Measurements from ENCODE around the gene SURF1.

Gene SURF1

DNA sequence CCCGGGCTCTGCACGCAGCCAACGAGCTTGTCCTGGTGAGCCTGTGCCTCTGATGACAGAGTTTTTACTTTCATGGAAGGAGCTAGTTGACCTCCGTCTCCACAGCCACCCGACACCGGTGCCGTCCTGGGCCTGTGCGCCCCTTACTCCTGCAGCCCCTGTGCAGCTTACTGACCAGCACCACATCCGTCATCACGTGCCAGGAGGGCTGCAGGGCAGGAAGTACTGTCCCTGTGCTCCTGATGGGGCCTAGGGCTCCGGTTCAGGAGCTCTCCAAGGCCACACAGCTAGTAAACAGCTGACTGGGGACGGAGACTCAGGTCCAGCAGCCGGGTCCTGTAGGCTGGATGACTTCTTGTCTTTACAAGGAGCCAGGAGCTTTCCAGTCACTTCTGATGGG, 30.1 kb upstream of the SURF1 start:
- H3K4me3 ChIP-seq (ENCODE audit: low read depth in 1 of 2, low read length in 2 of 2) = no peak overlapping the region
- H3K27ac ChIP-seq (ENCODE audit: low read length) = no peak overlapping the region
- no peak overlapping the region for H2AFZ ChIP-seq (ENCODE audit: low read depth, low read length)
- no peaks in the 10 kb centered on the region for H3K79me2 ChIP-seq (ENCODE audit: insufficient read depth, low read length)
- H3K9me3 ChIP-seq (ENCODE audit: insufficient read depth, low read length, severe bottlenecking) = no peaks in the 10 kb centered on the region
- no peaks in the 10 kb centered on the region for H3K4me1 ChIP-seq (ENCODE audit: insufficient read depth, low read length)
- no peaks in the 10 kb centered on the region for H3K36me3 ChIP-seq (ENCODE audit: insufficient read depth, low read length)
- TF ChIP-seq EZH2 (IDR thresholded peaks at IDR 0.05; ENCODE audit: borderline replicate concordance, low read depth, low read length, severe bottlenecking) = no peak
- TF ChIP-seq CTCF (IDR thresholded peaks at IDR 0.05; ENCODE audit: borderline replicate concordance, extremely low read depth, low read length, poor library complexity, severe bottlenecking) = no peak
- H4K20me1 ChIP-seq (ENCODE audit: insufficient read depth, low read length) = no peaks in the 10 kb centered on the region
- ATAC-seq (ENCODE audit: insufficient read depth, low read depth) (no peak), DNase-seq (no peak)
- no peaks in the 10 kb centered on the region for H3K27me3 ChIP-seq (ENCODE audit: insufficient read depth, low read length, poor library complexity)
- no peak overlapping the region for H3K9ac ChIP-seq (ENCODE audit: low read depth, low read length)
- H3K4me2 ChIP-seq (ENCODE audit: insufficient read depth, low read length) = no peak overlapping the region

DNA sequence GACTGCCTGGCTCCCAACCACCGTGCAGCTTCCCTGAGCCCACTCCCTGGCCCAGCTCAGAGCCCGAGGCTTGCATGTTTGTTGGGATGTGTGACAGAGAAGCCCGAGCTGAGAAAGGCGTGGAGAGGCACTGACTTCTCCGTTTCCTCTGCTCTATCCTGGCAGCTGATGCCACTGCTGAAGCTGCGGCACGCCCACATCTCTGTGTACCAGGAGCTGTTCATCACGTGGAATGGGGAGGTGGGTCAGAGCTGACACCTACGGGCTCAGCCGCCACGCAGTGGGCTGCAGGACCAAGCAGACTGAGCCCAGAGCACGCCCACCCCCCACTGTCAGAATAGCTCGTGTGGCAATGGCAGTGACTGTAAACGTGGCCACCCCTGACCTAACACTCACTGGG, 29.2 kb upstream of the SURF1 start:
- no peak overlapping the region for H3K27ac ChIP-seq (ENCODE audit: low read length)
- no peak overlapping the region for H3K4me2 ChIP-seq (ENCODE audit: insufficient read depth, low read length)
- no peak overlapping the region for H3K9ac ChIP-seq (ENCODE audit: low read depth, low read length)
- H3K9me3 ChIP-seq (ENCODE audit: insufficient read depth, low read length, severe bottlenecking) = no peaks in the 10 kb centered on the region
- H3K79me2 ChIP-seq (ENCODE audit: insufficient read depth, low read length) = no peaks in the 10 kb centered on the region
- no peaks in the 10 kb centered on the region for H4K20me1 ChIP-seq (ENCODE audit: insufficient read depth, low read length)
- H3K36me3 ChIP-seq (ENCODE audit: insufficient read depth, low read length) = no peaks in the 10 kb centered on the region
- no peak for DNase-seq
- no peak for ATAC-seq (ENCODE audit: insufficient read depth, low read depth)
- TF ChIP-seq EZH2 (IDR thresholded peaks at IDR 0.05; ENCODE audit: borderline replicate concordance, low read depth, low read length, severe bottlenecking) (no peak), CTCF (IDR thresholded peaks at IDR 0.05; ENCODE audit: borderline replicate concordance, extremely low read depth, low read length, poor library complexity, severe bottlenecking) (no peak)
- H3K4me1 ChIP-seq (ENCODE audit: insufficient read depth, low read length) = no peaks in the 10 kb centered on the region
- no peak overlapping the region for H2AFZ ChIP-seq (ENCODE audit: low read depth, low read length)
- no peak overlapping the region for H3K4me3 ChIP-seq (ENCODE audit: low read depth in 1 of 2, low read length in 2 of 2)
- H3K27me3 ChIP-seq (ENCODE audit: insufficient read depth, low read length, poor library complexity) = no peaks in the 10 kb centered on the region

DNA sequence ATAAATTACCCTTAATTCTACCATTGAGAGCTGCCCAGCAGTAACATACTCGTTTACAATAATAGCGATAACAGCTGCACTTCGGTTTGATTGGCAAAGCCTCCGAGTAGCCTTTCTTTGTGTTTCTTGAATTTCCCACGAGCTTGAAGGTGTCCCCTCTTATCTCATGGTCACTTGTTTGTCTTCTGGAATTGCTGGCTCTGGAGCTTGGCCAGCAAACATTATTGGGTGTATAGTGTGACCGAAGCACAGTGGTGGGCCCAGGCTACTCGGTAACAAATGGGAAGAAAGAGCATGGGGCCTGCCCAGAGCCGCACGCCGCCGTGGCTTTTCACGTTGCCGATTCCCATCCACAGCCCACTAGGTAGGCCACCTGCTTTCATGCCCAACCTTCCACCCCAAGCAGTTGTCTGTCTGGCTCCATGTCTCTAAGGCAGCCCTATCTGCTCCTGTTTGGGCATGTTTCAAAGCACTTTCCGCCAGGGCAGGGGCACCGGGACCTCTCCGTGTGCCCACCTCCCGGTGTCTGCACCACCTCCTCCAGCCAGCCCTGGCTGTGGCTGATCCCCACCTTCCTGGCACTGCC, 28.5 kb upstream of the SURF1 start:
- H3K27me3 ChIP-seq (ENCODE audit: insufficient read depth, low read length, poor library complexity) = no peaks in the 10 kb centered on the region
- H3K4me2 ChIP-seq (ENCODE audit: insufficient read depth, low read length) = no peak overlapping the region
- H3K79me2 ChIP-seq (ENCODE audit: insufficient read depth, low read length) = no peaks in the 10 kb centered on the region
- H3K36me3 ChIP-seq (ENCODE audit: insufficient read depth, low read length) = no peaks in the 10 kb centered on the region
- no peaks in the 10 kb centered on the region for H3K9me3 ChIP-seq (ENCODE audit: insufficient read depth, low read length, severe bottlenecking)
- no peak overlapping the region for H3K4me3 ChIP-seq (ENCODE audit: low read depth in 1 of 2, low read length in 2 of 2)
- TF ChIP-seq EZH2 (IDR thresholded peaks at IDR 0.05; ENCODE audit: borderline replicate concordance, low read depth, low read length, severe bottlenecking) (no peak), CTCF (IDR thresholded peaks at IDR 0.05; ENCODE audit: borderline replicate concordance, extremely low read depth, low read length, poor library complexity, severe bottlenecking) (no peak)
- ATAC-seq (ENCODE audit: insufficient read depth, low read depth) (no peak), DNase-seq (no peak)
- no peaks in the 10 kb centered on the region for H3K4me1 ChIP-seq (ENCODE audit: insufficient read depth, low read length)
- no peak overlapping the region for H2AFZ ChIP-seq (ENCODE audit: low read depth, low read length)
- H3K9ac ChIP-seq (ENCODE audit: low read depth, low read length) = no peak overlapping the region
- H3K27ac ChIP-seq (ENCODE audit: low read length) = no peak overlapping the region
- no peaks in the 10 kb centered on the region for H4K20me1 ChIP-seq (ENCODE audit: insufficient read depth, low read length)

DNA sequence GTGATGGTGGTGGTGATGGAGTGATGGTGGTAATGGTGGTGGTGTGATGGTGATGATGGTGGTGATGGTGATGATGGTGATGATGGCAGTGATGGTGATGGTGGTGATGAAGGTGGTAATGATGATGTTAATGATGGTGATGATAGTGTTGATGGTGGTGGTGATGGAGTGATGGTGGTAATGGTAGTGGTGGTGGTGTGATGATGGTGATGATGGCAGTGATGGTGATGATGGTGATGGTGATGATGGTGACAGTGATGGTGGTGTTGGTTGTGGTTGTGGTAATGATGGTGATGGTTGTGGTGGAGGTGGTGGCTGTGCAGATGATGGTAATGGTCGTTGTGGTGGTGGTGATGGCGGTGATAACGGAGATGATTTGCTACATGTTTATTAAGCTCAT, 27.2 kb upstream of the SURF1 start:
- Histone ChIP-seq H3K79me2 (ENCODE audit: insufficient read depth, low read length) (no peaks in the 10 kb centered on the region), H3K27ac (ENCODE audit: low read length) (no peak overlapping the region), H3K9ac (ENCODE audit: low read depth, low read length) (no peak overlapping the region), H2AFZ (ENCODE audit: low read depth, low read length) (no peak overlapping the region), H3K4me3 (ENCODE audit: low read depth in 1 of 2, low read length in 2 of 2) (no peak overlapping the region), H3K27me3 (ENCODE audit: insufficient read depth, low read length, poor library complexity) (no peaks in the 10 kb centered on the region), H3K36me3 (ENCODE audit: insufficient read depth, low read length) (no peaks in the 10 kb centered on the region), H3K9me3 (ENCODE audit: insufficient read depth, low read length, severe bottlenecking) (no peaks in the 10 kb centered on the region), H3K4me1 (ENCODE audit: insufficient read depth, low read length) (no peaks in the 10 kb centered on the region), H3K4me2 (ENCODE audit: insufficient read depth, low read length) (no peak overlapping the region), H4K20me1 (ENCODE audit: insufficient read depth, low read length) (no peaks in the 10 kb centered on the region)
- DNase-seq (no peak), ATAC-seq (ENCODE audit: insufficient read depth, low read depth) (no peak)
- no peak for TF ChIP-seq EZH2 (IDR thresholded peaks at IDR 0.05; ENCODE audit: borderline replicate concordance, low read depth, low read length, severe bottlenecking)
- TF ChIP-seq CTCF (IDR thresholded peaks at IDR 0.05; ENCODE audit: borderline replicate concordance, extremely low read depth, low read length, poor library complexity, severe bottlenecking) = no peak

All from DND-41 (cell line).